ENCODE results near the gene LILRA1. TPM values are rescaled to one million over a fixed set of nuclear protein-coding genes. Genes with fewer than 3 reads are reported as not detected.

Gene LILRA1
- total RNA-seq, 1 experiment from 2014 or later: not detected

DNA sequence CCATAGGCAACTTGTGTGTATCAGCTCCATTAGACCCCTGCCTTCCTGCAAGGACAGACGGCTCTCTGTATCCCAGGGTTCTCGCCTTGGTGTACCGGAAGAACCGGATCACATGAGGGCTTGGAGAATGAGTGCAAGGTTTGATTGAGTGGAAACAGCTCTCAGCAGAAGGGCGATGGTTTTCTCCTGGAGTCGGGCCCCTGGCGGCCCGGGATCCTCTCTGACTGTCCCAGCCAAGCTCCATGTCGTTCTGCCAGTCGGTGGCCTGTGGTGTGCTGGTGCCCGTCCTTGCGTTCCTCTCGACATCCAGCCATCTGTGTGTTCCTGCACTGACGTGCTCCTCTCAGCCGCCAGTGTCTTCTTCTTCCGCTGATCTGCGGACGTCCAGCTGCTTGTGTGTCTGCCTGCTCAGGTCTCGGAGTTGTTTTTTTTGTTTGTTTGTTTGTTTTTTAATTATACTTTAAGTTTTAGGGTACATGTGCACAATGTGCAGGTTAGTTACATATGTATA is 53.0 kb downstream of the LILRA1 start:
- H3K4me2 ChIP-seq (ENCODE audit: low read length): no peak overlapping the region
- no peak overlapping the region for H3K4me3 ChIP-seq (ENCODE audit: low read length)
- no peaks in the 10 kb centered on the region for H3F3A ChIP-seq (ENCODE audit: low read length, unreplicated experiment)
- no TSS peak for BruUV-seq (replicated peaks)
- TF ChIP-seq, protein P1, sequence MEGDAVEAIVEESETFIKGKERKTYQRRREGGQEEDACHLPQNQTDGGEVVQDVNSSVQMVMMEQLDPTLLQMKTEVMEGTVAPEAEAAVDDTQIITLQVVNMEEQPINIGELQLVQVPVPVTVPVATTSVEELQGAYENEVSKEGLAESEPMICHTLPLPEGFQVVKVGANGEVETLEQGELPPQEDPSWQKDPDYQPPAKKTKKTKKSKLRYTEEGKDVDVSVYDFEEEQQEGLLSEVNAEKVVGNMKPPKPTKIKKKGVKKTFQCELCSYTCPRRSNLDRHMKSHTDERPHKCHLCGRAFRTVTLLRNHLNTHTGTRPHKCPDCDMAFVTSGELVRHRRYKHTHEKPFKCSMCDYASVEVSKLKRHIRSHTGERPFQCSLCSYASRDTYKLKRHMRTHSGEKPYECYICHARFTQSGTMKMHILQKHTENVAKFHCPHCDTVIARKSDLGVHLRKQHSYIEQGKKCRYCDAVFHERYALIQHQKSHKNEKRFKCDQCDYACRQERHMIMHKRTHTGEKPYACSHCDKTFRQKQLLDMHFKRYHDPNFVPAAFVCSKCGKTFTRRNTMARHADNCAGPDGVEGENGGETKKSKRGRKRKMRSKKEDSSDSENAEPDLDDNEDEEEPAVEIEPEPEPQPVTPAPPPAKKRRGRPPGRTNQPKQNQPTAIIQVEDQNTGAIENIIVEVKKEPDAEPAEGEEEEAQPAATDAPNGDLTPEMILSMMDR (conservative IDR thresholded peaks at IDR 0.05; ENCODE audit: low read depth, low read length): no peak
- TF ChIP-seq EZH2 (IDR thresholded peaks at IDR 0.05; ENCODE audit: low read length, unreplicated experiment) (no peak), EZH2phosphoT487 (IDR thresholded peaks at IDR 0.05; ENCODE audit: borderline replicate concordance, low read length) (no peak)
- ATAC-seq: no peak
- H3K9me3 ChIP-seq (ENCODE audit: low read length): no peaks in the 10 kb centered on the region
- H3K36me3 ChIP-seq (ENCODE audit: low read depth, low read length): no peaks in the 10 kb centered on the region
- DNase-seq: no peak
- H3K27me3 ChIP-seq (ENCODE audit: low read length): peaks cover 67% of the 10 kb centered on the region
- no peak overlapping the region for H3K9ac ChIP-seq (ENCODE audit: low read length)
- POLR2A ChIA-PET (ENCODE audit: unreplicated experiment): no interaction called here
- CTCF ChIA-PET: no interaction called here
- H3K27ac ChIP-seq (ENCODE audit: low read length): no peak overlapping the region
- H3K79me2 ChIP-seq (ENCODE audit: low read length): no peaks in the 10 kb centered on the region
- H3K9me2 ChIP-seq (replicated peaks; ENCODE audit: low read length): no peaks in the 10 kb centered on the region
- no peaks in the 10 kb centered on the region for H3K4me1 ChIP-seq (ENCODE audit: insufficient read depth, low read length)
- no peak overlapping the region for H2AFZ ChIP-seq (ENCODE audit: low read length)
- no peaks in the 10 kb centered on the region for H4K20me1 ChIP-seq (ENCODE audit: low read length)
- intact Hi-C loops (cut with micrococcal nuclease): no loop called here

DNA sequence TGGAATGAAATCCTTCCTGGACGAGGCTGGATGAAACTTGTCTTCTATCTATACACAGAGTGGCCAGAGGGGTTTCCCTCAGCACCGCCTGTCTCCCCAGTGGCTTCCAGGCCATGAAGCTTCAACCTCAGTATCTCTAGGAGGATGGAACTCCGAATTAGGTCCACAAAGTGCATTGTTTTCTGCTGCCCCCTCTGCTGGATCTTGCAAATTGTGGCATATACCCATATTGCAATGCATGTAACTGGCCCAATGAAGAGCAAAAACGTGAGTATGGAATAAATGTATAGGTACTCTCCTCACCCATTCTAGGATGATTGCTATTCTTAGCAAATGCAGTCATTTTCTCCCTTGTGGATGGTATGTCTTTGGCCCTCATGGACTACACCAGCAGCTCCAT is 54.7 kb downstream of the LILRA1 start:
- H2AFZ ChIP-seq (ENCODE audit: low read length): no peak overlapping the region
- H3K9me3 ChIP-seq (ENCODE audit: low read length): no peaks in the 10 kb centered on the region
- BruUV-seq (replicated peaks): no TSS peak
- H3K4me2 ChIP-seq (ENCODE audit: low read length): no peak overlapping the region
- H3K9ac ChIP-seq (ENCODE audit: low read length): no peak overlapping the region
- H3K4me1 ChIP-seq (ENCODE audit: insufficient read depth, low read length): no peaks in the 10 kb centered on the region
- intact Hi-C loops (cut with micrococcal nuclease): no loop called here
- H3K4me3 ChIP-seq (ENCODE audit: low read length): no peak overlapping the region
- CTCF ChIA-PET: no interaction called here
- no peak for TF ChIP-seq EZH2phosphoT487 (IDR thresholded peaks at IDR 0.05; ENCODE audit: borderline replicate concordance, low read length)
- TF ChIP-seq, protein P1 (conservative IDR thresholded peaks at IDR 0.05; ENCODE audit: low read depth, low read length): no peak
- TF ChIP-seq EZH2 (IDR thresholded peaks at IDR 0.05; ENCODE audit: low read length, unreplicated experiment): no peak
- no peaks in the 10 kb centered on the region for H4K20me1 ChIP-seq (ENCODE audit: low read length)
- no peaks in the 10 kb centered on the region for H3K36me3 ChIP-seq (ENCODE audit: low read depth, low read length)
- H3K27me3 ChIP-seq (ENCODE audit: low read length): peaks cover 51% of the 10 kb centered on the region
- no peaks in the 10 kb centered on the region for H3F3A ChIP-seq (ENCODE audit: low read length, unreplicated experiment)
- no peaks in the 10 kb centered on the region for H3K79me2 ChIP-seq (ENCODE audit: low read length)
- H3K27ac ChIP-seq (ENCODE audit: low read length): no peak overlapping the region
- DNase-seq (no peak), ATAC-seq (no peak)
- H3K9me2 ChIP-seq (replicated peaks; ENCODE audit: low read length): no peaks in the 10 kb centered on the region
- POLR2A ChIA-PET (ENCODE audit: unreplicated experiment): no interaction called here

DNA sequence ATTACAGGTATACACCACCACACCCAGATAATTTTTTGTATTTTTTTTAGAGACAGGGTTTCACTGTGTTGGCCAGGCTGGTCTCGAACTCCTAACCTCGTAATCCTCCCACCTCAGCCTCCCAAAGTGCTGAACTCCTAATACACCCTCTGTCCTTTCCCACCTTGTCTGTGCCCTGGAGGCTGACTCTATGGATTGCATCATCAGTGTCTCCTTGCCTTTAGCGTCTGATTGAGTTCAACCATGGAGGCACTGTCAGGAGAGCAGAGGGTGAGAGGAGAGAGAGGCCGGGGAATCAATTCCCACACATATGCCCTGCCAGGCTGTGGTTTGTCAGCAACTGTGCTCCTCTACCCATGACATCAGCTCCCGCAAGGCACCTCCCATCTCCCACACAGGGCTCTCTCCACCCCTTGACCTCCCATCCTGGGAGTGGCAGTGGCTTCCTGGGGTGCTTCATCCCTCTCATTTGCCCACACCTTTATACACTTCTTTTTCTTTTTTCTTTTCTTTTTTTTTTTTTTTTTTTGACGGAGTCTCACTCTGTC is 56.8 kb downstream of the LILRA1 start:
- CTCF ChIA-PET: no interaction called here
- no peaks in the 10 kb centered on the region for H3K79me2 ChIP-seq (ENCODE audit: low read length)
- peaks cover 53% of the 10 kb centered on the region for H3K27me3 ChIP-seq (ENCODE audit: low read length)
- H3K4me1 ChIP-seq (ENCODE audit: insufficient read depth, low read length): no peaks in the 10 kb centered on the region
- no peak for DNase-seq
- POLR2A ChIA-PET (ENCODE audit: unreplicated experiment): no interaction called here
- H3F3A ChIP-seq (ENCODE audit: low read length, unreplicated experiment): no peaks in the 10 kb centered on the region
- H4K20me1 ChIP-seq (ENCODE audit: low read length): no peaks in the 10 kb centered on the region
- H2AFZ ChIP-seq (ENCODE audit: low read length): no peak overlapping the region
- H3K27ac ChIP-seq (ENCODE audit: low read length): no peak overlapping the region
- no peaks in the 10 kb centered on the region for H3K9me2 ChIP-seq (replicated peaks; ENCODE audit: low read length)
- H3K4me2 ChIP-seq (ENCODE audit: low read length): no peak overlapping the region
- H3K36me3 ChIP-seq (ENCODE audit: low read depth, low read length): no peaks in the 10 kb centered on the region
- BruUV-seq (replicated peaks): no TSS peak
- H3K4me3 ChIP-seq (ENCODE audit: low read length): no peak overlapping the region
- no peak for ATAC-seq
- TF ChIP-seq EZH2 (IDR thresholded peaks at IDR 0.05; ENCODE audit: low read length, unreplicated experiment) (no peak), EZH2phosphoT487 (IDR thresholded peaks at IDR 0.05; ENCODE audit: borderline replicate concordance, low read length) (no peak)
- TF ChIP-seq, protein P1 (conservative IDR thresholded peaks at IDR 0.05; ENCODE audit: low read depth, low read length): no peak
- H3K9me3 ChIP-seq (ENCODE audit: low read length): no peaks in the 10 kb centered on the region
- intact Hi-C loops (cut with micrococcal nuclease): no loop called here
- H3K9ac ChIP-seq (ENCODE audit: low read length): no peak overlapping the region
